Measurements from ENCODE around the gene SPR. TPM values are rescaled to one million over a fixed set of nuclear protein-coding genes. Genes with fewer than 3 reads are reported as not detected.

The SPR gene
- polyA plus RNA-seq, 2 of the 4 experiments (the other 2 are of a cell fraction): 88.5 to 138 TPM

GRCh38 chr2:72924353-72925240, 37.4 kb downstream of the SPR start:
- WGBS (ENCODE audit: missing lambda C conversion rate): 41% methylated on average over 44 of the region's 61 CpGs
- FAIRE-seq: no peak

DNA sequence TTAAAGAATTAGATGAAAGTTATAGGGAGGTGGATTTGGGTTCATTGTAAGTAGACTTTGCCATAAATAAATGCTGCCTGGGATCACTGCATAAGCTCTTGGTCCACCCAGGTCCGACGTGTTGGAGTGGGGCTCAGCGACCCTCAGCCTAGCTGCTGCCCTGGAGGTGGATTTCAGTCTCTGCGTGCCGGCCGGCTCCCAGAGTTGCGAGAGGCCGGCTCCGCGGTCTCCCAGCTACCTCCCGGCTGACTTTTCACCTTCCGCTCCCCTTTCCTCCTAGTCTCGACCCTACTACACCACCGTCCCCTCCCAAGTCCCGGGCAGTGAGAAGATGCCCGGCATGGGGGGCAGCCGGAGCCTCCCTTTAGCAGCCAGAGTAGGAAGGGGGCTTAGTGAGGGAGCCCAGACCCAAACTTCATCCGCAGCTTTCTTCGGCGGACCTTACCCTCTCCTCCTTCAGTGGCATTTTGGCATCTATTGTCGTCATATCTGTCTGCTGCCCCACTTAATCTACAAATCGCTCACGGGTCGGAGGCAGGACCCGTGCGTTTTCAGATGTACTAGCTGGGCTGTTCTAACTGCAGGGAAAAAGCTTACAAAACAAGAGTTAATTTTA, 38.2 kb downstream of the SPR start:
- H3K9me3 ChIP-seq: no peaks in the 10 kb centered on the region
- FAIRE-seq (no peak), DNase-seq (ENCODE audit: low read depth in 1 of 2, low spot score in 1 of 2) (no peak), ATAC-seq (peak in 1 of 2 experiments; percentile 10; a peak in 2 of 6 replicates)
- H3K4me2 ChIP-seq: no peak overlapping the region
- CTCF ChIA-PET: interaction anchor here (0.5 to 5.6 kb wide), 12 partner anchors 10 to 201 kb away, joined by 3 to 61 read pairs (median 3); partner anchors contain the start of gene SPR
- POLR2A ChIA-PET: no interaction called here
- 50% methylated on average over 26 of the region's 26 CpGs for WGBS (ENCODE audit: missing lambda C conversion rate)
- no peak overlapping the region for H3K27ac ChIP-seq
- no peak overlapping the region for H3K4me3 ChIP-seq
- H3K4me1 ChIP-seq: no peaks in the 10 kb centered on the region
- TF ChIP-seq, protein P1, sequence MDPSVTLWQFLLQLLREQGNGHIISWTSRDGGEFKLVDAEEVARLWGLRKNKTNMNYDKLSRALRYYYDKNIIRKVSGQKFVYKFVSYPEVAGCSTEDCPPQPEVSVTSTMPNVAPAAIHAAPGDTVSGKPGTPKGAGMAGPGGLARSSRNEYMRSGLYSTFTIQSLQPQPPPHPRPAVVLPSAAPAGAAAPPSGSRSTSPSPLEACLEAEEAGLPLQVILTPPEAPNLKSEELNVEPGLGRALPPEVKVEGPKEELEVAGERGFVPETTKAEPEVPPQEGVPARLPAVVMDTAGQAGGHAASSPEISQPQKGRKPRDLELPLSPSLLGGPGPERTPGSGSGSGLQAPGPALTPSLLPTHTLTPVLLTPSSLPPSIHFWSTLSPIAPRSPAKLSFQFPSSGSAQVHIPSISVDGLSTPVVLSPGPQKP (IDR thresholded peaks at IDR 0.05; ENCODE audit: low read depth, low read length): no peak
- TF ChIP-seq, protein P2, sequence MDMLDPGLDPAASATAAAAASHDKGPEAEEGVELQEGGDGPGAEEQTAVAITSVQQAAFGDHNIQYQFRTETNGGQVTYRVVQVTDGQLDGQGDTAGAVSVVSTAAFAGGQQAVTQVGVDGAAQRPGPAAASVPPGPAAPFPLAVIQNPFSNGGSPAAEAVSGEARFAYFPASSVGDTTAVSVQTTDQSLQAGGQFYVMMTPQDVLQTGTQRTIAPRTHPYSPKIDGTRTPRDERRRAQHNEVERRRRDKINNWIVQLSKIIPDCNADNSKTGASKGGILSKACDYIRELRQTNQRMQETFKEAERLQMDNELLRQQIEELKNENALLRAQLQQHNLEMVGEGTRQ (IDR thresholded peaks at IDR 0.05): no peak
- TF ChIP-seq REST (IDR thresholded peaks at IDR 0.05) (no peak), RARB (CRISPR knock-in tag; IDR thresholded peaks at IDR 0.05) (no peak), HOXB13 (CRISPR knock-in tag; IDR thresholded peaks at IDR 0.05; ENCODE audit: low read depth) (no peak), NR3C1 (IDR thresholded peaks at IDR 0.05) (no peak), ZFP36 (IDR thresholded peaks at IDR 0.05; ENCODE audit: borderline replicate concordance, partially characterized antibody) (no peak)
- TF ChIP-seq, protein P3, sequence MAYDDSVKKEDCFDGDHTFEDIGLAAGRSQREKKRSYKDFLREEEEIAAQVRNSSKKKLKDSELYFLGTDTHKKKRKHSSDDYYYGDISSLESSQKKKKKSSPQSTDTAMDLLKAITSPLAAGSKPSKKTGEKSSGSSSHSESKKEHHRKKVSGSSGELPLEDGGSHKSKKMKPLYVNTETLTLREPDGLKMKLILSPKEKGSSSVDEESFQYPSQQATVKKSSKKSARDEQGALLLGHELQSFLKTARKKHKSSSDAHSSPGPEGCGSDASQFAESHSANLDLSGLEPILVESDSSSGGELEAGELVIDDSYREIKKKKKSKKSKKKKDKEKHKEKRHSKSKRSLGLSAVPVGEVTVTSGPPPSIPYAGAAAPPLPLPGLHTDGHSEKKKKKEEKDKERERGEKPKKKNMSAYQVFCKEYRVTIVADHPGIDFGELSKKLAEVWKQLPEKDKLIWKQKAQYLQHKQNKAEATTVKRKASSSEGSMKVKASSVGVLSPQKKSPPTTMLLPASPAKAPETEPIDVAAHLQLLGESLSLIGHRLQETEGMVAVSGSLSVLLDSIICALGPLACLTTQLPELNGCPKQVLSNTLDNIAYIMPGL (CRISPR knock-in tag; IDR thresholded peaks at IDR 0.05; ENCODE audit: borderline replicate concordance): no peak
- TF ChIP-seq, protein P4, sequence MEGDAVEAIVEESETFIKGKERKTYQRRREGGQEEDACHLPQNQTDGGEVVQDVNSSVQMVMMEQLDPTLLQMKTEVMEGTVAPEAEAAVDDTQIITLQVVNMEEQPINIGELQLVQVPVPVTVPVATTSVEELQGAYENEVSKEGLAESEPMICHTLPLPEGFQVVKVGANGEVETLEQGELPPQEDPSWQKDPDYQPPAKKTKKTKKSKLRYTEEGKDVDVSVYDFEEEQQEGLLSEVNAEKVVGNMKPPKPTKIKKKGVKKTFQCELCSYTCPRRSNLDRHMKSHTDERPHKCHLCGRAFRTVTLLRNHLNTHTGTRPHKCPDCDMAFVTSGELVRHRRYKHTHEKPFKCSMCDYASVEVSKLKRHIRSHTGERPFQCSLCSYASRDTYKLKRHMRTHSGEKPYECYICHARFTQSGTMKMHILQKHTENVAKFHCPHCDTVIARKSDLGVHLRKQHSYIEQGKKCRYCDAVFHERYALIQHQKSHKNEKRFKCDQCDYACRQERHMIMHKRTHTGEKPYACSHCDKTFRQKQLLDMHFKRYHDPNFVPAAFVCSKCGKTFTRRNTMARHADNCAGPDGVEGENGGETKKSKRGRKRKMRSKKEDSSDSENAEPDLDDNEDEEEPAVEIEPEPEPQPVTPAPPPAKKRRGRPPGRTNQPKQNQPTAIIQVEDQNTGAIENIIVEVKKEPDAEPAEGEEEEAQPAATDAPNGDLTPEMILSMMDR (IDR thresholded peaks at IDR 0.05): no peak
- TF ChIP-seq, protein P5, sequence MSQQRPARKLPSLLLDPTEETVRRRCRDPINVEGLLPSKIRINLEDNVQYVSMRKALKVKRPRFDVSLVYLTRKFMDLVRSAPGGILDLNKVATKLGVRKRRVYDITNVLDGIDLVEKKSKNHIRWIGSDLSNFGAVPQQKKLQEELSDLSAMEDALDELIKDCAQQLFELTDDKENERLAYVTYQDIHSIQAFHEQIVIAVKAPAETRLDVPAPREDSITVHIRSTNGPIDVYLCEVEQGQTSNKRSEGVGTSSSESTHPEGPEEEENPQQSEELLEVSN (IDR thresholded peaks at IDR 0.05; ENCODE audit: borderline replicate concordance, low read depth): no peak

More at GRCh38 chr2:72924353-72925240, 37.4 kb downstream of the SPR start:
- peak; percentile 6 to 36; a peak in 3 of 6 replicates for ATAC-seq
- TF ChIP-seq EHF (CRISPR knock-in tag; IDR thresholded peaks at IDR 0.05) (no peak), FOSL2 (IDR thresholded peaks at IDR 0.05) (no peak), FOSL2 (CRISPR knock-in tag; IDR thresholded peaks at IDR 0.05) (no peak), JUNB (IDR thresholded peaks at IDR 0.05) (no peak), HES2 (IDR thresholded peaks at IDR 0.05) (no peak), POLR2A (IDR thresholded peaks at IDR 0.05; ENCODE audit: low read length) (no peak), HEYL (CRISPR knock-in tag; IDR thresholded peaks at IDR 0.05) (no peak), MAFK (IDR thresholded peaks at IDR 0.05; ENCODE audit: partially characterized antibody) (no peak), NFE2L2 (conservative IDR thresholded peaks at IDR 0.05; ENCODE audit: low read length) (no peak), RNF2 (IDR thresholded peaks at IDR 0.05; ENCODE audit: borderline replicate concordance, low read depth) (no peak), NR3C1 (IDR thresholded peaks at IDR 0.05) (no peak), NPAS2 (CRISPR knock-in tag; IDR thresholded peaks at IDR 0.05; ENCODE audit: borderline replicate concordance) (no peak), CHD2 (IDR thresholded peaks at IDR 0.05; ENCODE audit: low read length, partially characterized antibody) (no peak), BHLHE40 (IDR thresholded peaks at IDR 0.05; ENCODE audit: low read depth, low read length) (no peak), ZSCAN20 (CRISPR knock-in tag; IDR thresholded peaks at IDR 0.05) (no peak), KDM5A (IDR thresholded peaks at IDR 0.05) (no peak), CEBPB (IDR thresholded peaks at IDR 0.05) (no peak), SREBF2 (IDR thresholded peaks at IDR 0.05) (no peak)
- TF ChIP-seq, protein P1 (IDR thresholded peaks at IDR 0.05; ENCODE audit: low read depth, low read length): no peak
- TF ChIP-seq, protein P5 (IDR thresholded peaks at IDR 0.05; ENCODE audit: borderline replicate concordance, low read depth): no peak
- Histone ChIP-seq H3K9me3 (no peaks in the 10 kb centered on the region), H3K4me2 (0 out of 3 replicates have a peak overlapping the region, but pooled peaks have one; percentile 13), H3K4me3 (no peak overlapping the region), H3K27ac (no peak overlapping the region), H3K4me1 (peaks cover 5% of the 10 kb centered on the region; the same call in 1 of the 3 replicates)
- ChIA-PET CTCF (interaction anchor here (0.7 to 5.6 kb wide), 9 partner anchors 10 to 288 kb away, joined by 3 to 61 read pairs (median 3); partner anchors contain the start of gene SPR), POLR2A (no interaction called here)
- DNase-seq (ENCODE audit: low read depth in 1 of 2, low spot score in 1 of 2): no peak

Data from A549 (cell line).